Measurements from ENCODE around the gene EXD3.
A peak's percentile ranks its signal among the peaks of the same experiment; 100 is the strongest.

EXD3 gene

GRCh38 chr9:137366445-137366810, 56.5 kb downstream of the EXD3 start:
- DNase-seq (ENCODE audit: low spot score in 2 of 2) = no peak
- no peaks in the 10 kb centered on the region for H3K9me3 Mint-ChIP-seq
- H3K4me1 Mint-ChIP-seq = no peaks in the 10 kb centered on the region
- H3K27me3 Mint-ChIP-seq = no peaks in the 10 kb centered on the region
- H3K27ac Mint-ChIP-seq = no peak overlapping the region
- ATAC-seq (ENCODE audit: low read depth) = no peak
- peaks cover 2% of the 10 kb centered on the region for H3K36me3 Mint-ChIP-seq
- no peak overlapping the region for H3K4me3 Mint-ChIP-seq

DNA sequence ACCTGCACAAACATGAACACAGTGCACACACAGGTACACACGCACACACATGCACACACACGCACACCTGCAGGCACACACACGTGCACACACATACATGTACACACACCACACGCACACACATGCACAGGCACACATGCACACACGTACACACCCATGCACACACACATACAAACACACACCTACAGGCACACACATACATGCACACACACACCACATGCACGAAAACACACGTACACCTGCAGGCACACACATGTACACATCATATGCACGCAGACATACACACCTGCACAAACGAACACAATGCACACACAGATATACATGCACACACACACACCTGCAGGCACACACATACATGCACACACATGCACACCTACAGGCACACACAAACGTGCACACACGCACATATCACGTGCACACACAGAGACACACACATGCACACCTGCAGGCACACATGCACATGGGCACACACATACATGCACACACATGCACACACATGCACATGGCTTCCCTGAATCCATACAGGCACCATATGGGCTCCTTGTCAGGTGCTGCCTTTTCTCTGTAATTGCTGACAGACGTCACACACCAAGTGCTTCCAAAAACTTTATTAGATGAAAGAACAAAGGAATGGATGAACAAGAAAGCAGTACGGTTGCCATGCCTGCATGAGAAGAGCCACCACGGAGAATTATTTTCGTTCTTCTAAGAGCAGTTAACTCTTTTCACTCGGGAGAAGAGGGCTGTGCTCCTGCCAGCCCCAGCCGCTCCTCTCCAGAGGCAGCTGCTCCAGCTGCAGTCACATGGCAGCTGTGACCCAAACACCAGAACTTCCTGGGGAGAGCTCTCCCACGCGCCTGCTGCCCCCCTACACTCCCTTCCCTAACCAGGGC, 57.2 kb downstream of the EXD3 start:
- no peak overlapping the region for H3K4me3 Mint-ChIP-seq
- no peak overlapping the region for H3K27ac Mint-ChIP-seq
- H3K9me3 Mint-ChIP-seq = no peaks in the 10 kb centered on the region
- H3K4me1 Mint-ChIP-seq = no peaks in the 10 kb centered on the region
- ATAC-seq (ENCODE audit: low read depth) (no peak), DNase-seq (ENCODE audit: low spot score in 2 of 2) (no peak)
- peaks cover 2% of the 10 kb centered on the region for H3K36me3 Mint-ChIP-seq
- H3K27me3 Mint-ChIP-seq = no peaks in the 10 kb centered on the region

DNA sequence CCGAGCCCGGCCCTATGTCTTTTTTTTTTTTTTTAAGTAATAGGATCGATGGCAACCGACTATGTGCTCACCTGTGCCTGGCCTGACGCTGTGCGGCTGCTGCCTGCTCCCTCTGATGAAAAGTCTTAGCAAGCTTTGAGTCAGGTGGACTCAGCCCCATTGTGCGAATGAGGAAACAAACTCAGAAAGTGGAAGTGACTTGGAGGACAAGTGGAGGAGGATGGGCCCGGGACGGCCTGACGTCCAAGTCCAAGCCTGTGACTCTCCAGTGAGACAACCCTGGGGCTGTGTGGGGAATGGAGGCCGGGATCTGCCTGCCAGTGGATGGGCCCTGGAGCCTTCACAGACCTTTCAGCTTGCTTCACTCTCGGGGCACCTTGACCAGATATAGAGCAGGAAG, 57.9 kb downstream of the EXD3 start:
- H3K9me3 Mint-ChIP-seq = no peaks in the 10 kb centered on the region
- ATAC-seq (ENCODE audit: low read depth) (no peak), DNase-seq (ENCODE audit: low spot score in 2 of 2) (no peak)
- peaks cover 2% of the 10 kb centered on the region for H3K36me3 Mint-ChIP-seq
- H3K27me3 Mint-ChIP-seq = no peaks in the 10 kb centered on the region
- no peaks in the 10 kb centered on the region for H3K4me1 Mint-ChIP-seq
- H3K27ac Mint-ChIP-seq = no peak overlapping the region
- no peak overlapping the region for H3K4me3 Mint-ChIP-seq

DNA sequence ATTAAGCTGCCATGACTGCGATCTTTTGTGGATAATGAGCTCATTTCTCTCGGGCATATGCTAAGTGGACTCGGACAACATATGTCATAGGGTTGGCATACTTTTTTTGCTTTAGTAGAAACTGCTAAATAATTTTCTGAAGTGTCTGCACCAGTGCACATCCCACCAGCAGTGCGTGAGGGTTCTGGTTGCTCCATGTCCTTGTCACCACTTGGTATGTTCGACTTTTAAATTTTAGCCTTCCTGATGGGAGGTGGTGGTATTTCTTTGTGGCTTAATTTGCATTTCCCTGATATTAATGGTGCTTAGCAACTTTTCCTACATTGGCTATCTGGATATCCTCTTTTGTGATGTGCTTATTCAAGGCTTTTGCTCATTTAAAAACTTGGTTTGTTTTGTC, 63.1 kb downstream of the EXD3 start:
- no peaks in the 10 kb centered on the region for H3K4me1 Mint-ChIP-seq
- peaks cover 5% of the 10 kb centered on the region for H3K36me3 Mint-ChIP-seq
- no peak for DNase-seq (ENCODE audit: low spot score in 2 of 2)
- no peak overlapping the region for H3K4me3 Mint-ChIP-seq
- H3K27me3 Mint-ChIP-seq = no peaks in the 10 kb centered on the region
- no peak for ATAC-seq (ENCODE audit: low read depth)
- peaks cover 7% of the 10 kb centered on the region for H3K9me3 Mint-ChIP-seq
- no peak overlapping the region for H3K27ac Mint-ChIP-seq

GRCh38 chr9:137358126-137358525, 64.8 kb downstream of the EXD3 start:
- H3K4me3 Mint-ChIP-seq = no peak overlapping the region
- ATAC-seq (ENCODE audit: low read depth) = no peak
- no peak overlapping the region for H3K27ac Mint-ChIP-seq
- no peak for DNase-seq (ENCODE audit: low spot score in 2 of 2)
- no peaks in the 10 kb centered on the region for H3K27me3 Mint-ChIP-seq
- H3K9me3 Mint-ChIP-seq = peaks cover 7% of the 10 kb centered on the region
- H3K36me3 Mint-ChIP-seq = peaks cover 5% of the 10 kb centered on the region
- H3K4me1 Mint-ChIP-seq = no peaks in the 10 kb centered on the region

DNA sequence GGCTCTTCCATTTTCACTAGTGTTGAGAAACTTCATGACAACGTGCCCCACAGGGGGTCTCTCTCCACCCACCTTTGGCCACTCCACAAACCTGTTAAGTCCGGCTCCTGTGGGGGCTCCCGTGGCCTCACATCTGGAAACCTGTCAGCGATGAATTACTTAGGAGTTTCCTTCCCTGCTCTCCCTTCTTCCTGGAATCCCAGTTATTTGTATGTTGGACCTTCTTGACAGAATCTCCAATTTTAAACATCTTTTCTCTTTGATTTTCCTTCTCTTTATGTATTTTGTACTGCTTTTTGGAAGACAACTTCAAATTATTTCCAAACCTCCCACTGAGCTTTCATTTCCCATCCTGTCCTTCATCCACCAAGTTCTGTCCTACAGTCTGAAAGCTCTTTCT, 65.8 kb downstream of the EXD3 start:
- Mint-ChIP-seq H3K4me1 (no peaks in the 10 kb centered on the region), H3K27me3 (no peaks in the 10 kb centered on the region), H3K4me3 (no peak overlapping the region), H3K27ac (no peak overlapping the region), H3K36me3 (peaks cover 3% of the 10 kb centered on the region), H3K9me3 (peaks cover 7% of the 10 kb centered on the region)
- DNase-seq (ENCODE audit: low spot score in 2 of 2) (no peak), ATAC-seq (ENCODE audit: low read depth) (no peak)

DNA sequence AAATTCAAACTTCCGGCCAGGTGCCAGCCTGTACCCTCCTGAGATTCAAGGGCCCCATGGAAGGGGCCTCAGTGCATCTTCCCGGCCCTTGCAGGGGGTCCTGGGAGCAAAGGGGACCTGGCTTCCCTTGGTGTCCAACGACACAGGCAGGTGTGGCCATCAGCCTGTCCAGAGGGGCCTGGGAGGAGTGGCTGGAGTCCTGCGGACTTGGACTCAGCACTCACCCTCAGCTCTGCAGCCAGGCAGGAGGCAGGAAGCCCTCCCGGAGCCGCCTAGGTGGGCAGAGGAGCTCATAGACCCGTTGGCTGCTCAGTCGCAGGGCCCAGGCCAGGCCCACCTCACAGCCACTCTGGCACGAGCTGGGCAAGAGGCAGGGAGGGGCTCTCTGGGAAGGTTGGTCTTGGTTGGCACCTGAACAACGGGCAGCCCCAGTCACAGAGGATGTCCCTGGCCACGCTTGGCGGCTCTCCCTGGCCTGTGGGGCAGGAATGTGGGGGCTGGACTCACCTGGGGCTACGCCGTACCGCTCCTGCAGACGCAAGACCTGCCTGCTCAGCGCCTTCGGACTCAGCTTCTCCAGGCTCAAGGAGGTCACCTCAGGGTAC, 67.1 kb downstream of the EXD3 start:
- Mint-ChIP-seq H3K36me3 (peaks cover 3% of the 10 kb centered on the region), H3K4me3 (no peak overlapping the region), H3K27me3 (no peaks in the 10 kb centered on the region), H3K27ac (peak overlapping the region; percentile 47), H3K9me3 (peaks cover 7% of the 10 kb centered on the region), H3K4me1 (no peaks in the 10 kb centered on the region)
- DNase-seq (ENCODE audit: low spot score in 2 of 2) (no peak), ATAC-seq (ENCODE audit: low read depth) (no peak)

DNA sequence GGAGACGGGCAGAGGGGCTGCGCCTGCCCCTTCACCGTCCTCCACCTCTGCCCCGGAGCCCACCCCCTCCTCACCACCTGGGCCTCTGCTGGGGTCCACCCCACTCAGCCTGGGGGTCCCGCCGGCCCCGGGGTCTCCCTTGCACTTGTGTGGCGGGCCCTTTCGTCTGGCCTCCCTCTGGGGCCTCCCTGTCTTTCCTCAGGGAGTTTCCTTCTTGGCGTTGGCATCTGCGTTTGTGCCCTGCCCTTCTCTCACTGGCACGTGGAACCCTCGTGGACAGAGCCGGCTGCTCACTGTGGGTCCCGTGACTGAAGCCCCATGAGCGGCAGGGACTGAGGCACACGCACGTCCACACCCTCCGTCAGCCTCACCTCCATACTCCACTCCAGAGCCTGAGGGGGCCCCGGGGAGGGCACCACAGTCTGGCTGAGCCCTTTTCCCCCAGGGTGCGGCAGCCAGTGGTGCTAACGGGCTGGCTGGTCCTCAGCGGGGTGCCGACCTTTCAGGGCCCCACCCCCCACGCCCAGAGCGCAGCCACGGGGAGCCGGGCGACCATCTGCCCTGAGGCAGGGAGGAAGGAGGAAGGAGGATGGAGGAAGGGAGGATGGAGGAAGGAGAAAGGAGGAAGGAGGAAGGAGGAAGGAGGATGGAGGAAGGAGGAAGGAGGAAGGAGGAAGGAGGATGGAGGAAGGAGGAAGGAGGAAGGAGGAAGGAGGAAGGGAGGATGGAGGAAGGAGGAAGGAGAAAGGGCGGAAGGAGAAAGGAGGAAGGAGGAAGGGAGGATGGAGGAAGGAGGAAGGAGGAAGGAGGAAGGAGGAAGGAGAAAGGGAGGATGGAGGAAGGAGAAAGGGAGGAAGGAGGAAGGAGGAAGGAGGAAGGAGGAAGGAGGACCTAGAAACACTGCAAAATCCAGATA, 67.9 kb downstream of the EXD3 start:
- no peaks in the 10 kb centered on the region for H3K4me1 Mint-ChIP-seq
- ATAC-seq (ENCODE audit: low read depth) (no peak), DNase-seq (ENCODE audit: low spot score in 2 of 2) (no peak)
- peak overlapping the region; percentile 47 for H3K27ac Mint-ChIP-seq
- no peak overlapping the region for H3K4me3 Mint-ChIP-seq
- H3K9me3 Mint-ChIP-seq = peaks cover 7% of the 10 kb centered on the region
- no peaks in the 10 kb centered on the region for H3K27me3 Mint-ChIP-seq
- peaks cover 3% of the 10 kb centered on the region for H3K36me3 Mint-ChIP-seq

DNA sequence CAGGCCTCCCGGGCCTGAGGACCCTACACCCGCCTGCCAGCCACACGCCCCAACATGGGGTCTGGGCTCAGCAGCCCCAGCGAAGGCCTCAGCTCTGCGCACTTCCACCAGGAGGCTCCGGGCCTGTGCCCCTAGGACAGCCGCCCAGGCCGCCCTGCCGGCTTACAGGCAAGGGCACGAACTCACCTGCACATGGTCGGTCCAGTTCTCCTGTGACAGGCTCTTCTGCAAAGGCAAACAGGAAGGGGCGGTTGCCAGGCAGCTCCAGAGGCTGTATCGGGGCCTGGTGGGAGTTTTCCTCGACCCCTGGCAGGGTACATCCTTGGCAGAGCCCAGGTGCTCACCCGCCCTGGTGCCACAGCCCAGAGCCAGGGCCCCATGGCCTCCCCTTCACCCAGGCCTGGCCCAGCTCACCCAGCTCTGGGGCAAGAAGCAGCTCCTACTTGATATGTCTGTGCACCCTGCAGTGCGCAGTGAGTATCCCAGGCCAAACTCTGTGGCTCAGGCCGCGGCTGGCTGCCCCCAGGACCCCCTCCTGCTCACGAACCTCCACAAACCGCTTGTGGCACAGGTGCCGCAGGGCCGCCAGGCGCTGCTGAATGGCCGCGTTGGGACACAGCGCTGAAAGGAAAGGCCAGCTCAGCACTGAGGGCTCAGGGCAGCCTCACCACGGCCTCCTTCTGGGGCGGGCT, 68.7 kb downstream of the EXD3 start:
- Mint-ChIP-seq H3K27ac (no peak overlapping the region), H3K36me3 (peaks cover 3% of the 10 kb centered on the region), H3K27me3 (no peaks in the 10 kb centered on the region), H3K4me1 (no peaks in the 10 kb centered on the region), H3K4me3 (no peak overlapping the region), H3K9me3 (peaks cover 7% of the 10 kb centered on the region)
- no peak for DNase-seq (ENCODE audit: low spot score in 2 of 2)
- no peak for ATAC-seq (ENCODE audit: low read depth)

- Mint-ChIP-seq H3K4me3 (no peak overlapping the region), H3K9me3 (peaks cover 7% of the 10 kb centered on the region), H3K4me1 (no peaks in the 10 kb centered on the region), H3K36me3 (peaks cover 3% of the 10 kb centered on the region), H3K27ac (no peak overlapping the region), H3K27me3 (no peaks in the 10 kb centered on the region)
- DNase-seq (ENCODE audit: low spot score in 2 of 2) = no peak
- no peak for ATAC-seq (ENCODE audit: low read depth)
These were observed 69.5 kb downstream of the EXD3 start for GRCh38 chr9:137353223-137354152.

GRCh38 chr9:137352511-137353222, 70.3 kb downstream of the EXD3 start:
- Mint-ChIP-seq H3K9me3 (peaks cover 6% of the 10 kb centered on the region), H3K27me3 (no peaks in the 10 kb centered on the region), H3K36me3 (peaks cover 3% of the 10 kb centered on the region), H3K4me3 (no peak overlapping the region), H3K4me1 (no peaks in the 10 kb centered on the region), H3K27ac (no peak overlapping the region)
- no peak for DNase-seq (ENCODE audit: low spot score in 2 of 2)
- no peak for ATAC-seq (ENCODE audit: low read depth)

GRCh38 chr9:137351781-137352501, 71.0 kb downstream of the EXD3 start:
- H3K4me3 Mint-ChIP-seq = no peak overlapping the region
- ATAC-seq (ENCODE audit: low read depth) = no peak
- H3K27me3 Mint-ChIP-seq = no peaks in the 10 kb centered on the region
- DNase-seq (ENCODE audit: low spot score in 2 of 2) = no peak
- no peaks in the 10 kb centered on the region for H3K4me1 Mint-ChIP-seq
- no peaks in the 10 kb centered on the region for H3K36me3 Mint-ChIP-seq
- no peak overlapping the region for H3K27ac Mint-ChIP-seq
- peaks cover under 1% of the 10 kb centered on the region for H3K9me3 Mint-ChIP-seq

All from memory B cell (primary cell).